HG03558 (cell line): Measurements from ENCODE around the gene NT5E.
"Not testable (repeated sequence)": the region's sequence is repeated elsewhere in the genome, so short reads cannot be mapped to it uniquely, and the experiment has no call there.

ENCODE experiments used
- ATAC-seq: cut with Tn5 transposase; IDR thresholded peaks from one replicate; pipeline ENCODE4 v1.9.1; 2021; ENCODE audit warnings: moderate number of reproducible peaks; ENCODE audit not compliant: unreplicated experiment; ENCODE audit errors: extremely low read depth

NT5E gene

DNA sequence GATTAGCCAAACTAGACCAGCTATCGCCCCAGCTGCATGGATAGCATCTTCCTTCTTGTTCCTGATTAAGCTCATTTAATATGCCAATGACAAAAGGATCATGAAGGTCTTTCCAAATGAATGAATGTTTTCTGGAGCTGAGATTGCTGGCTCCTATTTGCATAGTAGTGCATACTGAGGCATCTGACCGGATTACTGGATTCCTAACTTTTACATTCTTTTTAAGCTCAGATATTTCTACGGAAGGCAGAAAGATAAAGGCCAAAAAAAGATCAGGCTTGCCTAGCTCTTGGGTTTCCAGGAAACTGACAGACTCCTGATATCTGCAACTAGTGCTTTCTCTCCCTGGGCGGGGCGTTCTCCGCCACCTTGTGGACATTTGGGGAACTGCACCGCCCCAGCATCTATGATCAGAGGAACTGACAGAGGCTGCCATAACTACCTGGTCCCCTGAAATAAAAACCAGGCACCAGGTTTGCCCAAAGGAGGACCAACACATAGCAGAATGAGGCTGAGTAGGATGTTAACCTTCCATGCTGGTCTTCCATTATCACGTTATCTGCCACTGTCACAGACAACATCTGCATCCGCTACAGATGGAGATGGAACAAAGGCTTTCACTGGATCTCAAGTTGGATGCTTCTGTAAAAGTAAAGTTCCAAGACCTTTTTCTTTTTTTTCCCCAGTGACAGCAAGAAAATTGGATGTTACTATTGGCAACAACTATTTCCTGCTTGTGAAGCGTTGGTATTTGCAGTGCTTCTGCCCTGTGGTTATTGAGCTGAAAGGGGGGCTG is 33.2 kb downstream of the NT5E start:
- ATAC-seq: peak; percentile 90

- ATAC-seq: no peak
Observed at GRCh38 chr6:85483846-85484245, 34.0 kb downstream of the NT5E start.

DNA sequence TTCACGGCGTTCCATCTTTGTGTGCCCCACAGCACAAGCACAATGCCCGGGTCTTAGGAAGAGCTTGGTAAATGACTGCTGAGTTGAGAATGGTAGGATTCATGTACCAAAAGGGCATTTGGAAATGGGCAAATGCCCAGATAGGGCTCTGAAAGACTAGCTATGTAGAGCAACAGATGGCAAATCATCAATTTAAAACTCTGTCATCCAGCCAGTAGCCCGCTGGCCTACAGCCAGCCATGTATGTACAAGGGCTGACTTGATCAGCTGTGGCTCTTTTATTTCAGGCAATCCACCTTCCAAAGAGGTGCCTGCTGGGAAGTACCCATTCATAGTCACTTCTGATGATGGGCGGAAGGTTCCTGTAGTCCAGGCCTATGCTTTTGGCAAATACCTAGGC is 35.1 kb downstream of the NT5E start:
- no peak for ATAC-seq

DNA sequence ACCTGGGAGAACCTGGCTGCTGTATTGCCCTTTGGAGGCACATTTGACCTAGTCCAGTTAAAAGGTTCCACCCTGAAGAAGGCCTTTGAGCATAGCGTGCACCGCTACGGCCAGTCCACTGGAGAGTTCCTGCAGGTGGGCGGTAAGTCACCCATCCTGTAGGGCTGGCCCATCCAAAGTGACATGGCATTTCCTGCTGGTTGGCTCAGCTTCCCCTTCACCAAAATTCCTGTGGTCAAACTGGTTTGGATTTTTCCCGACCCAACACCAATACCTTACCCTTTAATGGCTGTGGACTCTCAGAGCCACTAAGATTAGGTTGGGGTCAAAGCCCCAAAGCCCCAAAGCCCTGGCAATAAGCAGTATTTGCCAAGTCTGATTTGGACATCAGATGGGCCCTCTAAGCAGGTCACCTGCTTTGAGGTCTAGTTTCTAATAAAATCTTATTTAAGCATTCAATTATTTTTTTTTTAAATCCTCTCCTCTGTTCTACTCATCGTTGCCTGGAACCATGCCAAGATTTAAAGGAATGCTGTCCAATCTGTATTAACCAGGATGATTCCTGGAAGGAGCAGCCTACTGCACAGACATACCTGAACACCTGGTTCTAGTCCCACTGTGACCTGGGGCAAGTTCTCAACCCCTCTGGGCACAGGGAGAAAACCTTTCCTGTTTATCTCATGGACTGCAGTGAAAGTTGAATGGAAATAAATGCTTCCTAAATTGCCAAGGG is 40.8 kb downstream of the NT5E start:
- ATAC-seq: no peak

DNA sequence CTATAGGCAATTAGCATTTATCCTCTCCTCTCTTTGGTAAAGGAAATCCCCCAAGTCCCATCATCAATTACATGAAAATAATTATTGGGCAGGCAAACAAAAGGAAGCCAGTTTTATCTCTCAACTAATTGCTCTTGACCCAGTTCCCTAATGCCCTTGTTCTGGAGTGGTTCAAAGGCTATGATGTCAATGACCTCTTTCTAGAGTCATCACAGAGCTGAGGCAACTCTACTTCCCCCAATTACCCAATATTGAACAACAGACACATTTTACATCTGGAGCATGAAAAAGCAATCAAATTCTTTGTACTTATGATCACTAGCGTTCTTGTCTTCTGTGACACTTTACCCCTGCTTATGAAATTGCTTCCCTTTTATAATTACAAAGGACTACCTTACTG is 43.5 kb downstream of the NT5E start:
- ATAC-seq: no peak

DNA sequence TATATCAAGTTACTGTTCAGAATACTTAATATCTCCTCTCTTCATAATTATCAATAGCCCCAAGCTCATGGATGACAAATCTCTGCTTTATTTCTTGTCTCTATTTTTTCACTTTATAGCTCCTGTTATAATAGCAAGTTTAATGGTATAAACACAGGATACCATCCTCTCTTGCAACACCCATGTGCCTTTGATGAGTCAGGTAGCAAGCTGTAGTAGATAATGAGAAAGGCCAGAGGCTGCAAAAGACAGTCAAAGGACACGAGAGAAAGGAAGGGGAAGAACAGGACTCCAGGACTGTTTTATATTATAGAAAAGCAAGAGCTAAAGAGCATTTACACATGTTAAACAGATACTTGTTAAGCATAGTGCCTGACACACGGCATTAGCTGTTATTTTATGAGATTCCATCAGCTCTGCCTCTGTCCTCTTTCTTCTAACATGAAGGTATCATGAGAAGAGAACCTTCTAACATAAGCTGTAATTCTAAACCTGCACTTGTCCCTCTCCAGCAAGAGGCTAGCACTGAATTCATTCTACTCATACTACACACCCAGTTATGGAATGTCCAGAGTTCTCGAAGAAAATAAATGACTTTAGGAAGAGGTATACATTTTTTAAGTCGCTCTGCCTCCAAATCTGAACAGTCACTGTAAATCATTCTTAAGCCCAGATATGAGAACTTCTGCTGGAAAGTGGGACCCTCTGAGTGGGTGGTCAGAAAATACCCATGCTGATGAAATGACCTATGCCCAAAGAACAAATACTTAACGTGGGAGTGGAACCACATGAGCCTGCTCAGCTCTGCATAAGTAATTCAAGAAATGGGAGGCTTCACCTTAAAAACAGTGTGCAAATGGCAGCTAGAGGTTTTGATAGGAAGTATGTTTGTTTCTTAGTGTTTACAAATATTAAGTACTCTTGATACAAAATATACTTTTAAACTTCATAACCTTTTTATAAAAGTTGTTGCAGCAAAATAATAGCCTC is 45.0 kb downstream of the NT5E start:
- no peak for ATAC-seq

DNA sequence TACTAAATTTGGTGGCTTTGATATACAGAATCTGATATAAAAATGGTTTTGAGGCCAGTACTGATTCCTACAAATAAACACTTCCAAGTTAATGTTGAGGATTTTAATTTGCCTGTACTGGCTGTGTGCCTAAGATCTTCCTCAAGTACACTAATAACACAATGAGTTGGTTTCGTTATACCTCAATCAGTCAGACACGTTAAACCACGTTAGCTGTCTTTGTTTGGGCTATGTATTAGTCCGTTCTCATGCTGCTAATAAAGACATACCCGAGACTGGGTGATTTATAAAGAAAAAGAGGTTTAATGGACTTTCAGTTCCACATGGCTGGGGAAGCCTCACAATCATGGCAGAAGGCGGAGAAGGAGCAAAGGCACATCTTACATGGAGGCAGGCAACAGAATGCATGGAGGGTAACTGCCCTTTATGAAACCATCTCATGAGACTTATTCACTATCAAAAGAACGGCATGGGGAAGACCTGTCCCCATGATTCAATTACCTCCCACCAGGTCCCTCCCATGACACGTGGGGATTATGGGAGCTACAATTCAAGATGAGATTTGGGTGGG is 46.2 kb downstream of the NT5E start:
- ATAC-seq: no peak

- ATAC-seq: no peak
Observed at GRCh38 chr6:85496856-85497255, 47.0 kb downstream of the NT5E start.

GRCh38 chr6:85498596-85499258 is 48.8 kb downstream of the NT5E start:
- ATAC-seq: no peak

GRCh38 chr6:85506441-85507093 is 56.7 kb downstream of the NT5E start:
- no peak for ATAC-seq

- no peak for ATAC-seq
Observed at GRCh38 chr6:85516168-85516567, 66.3 kb downstream of the NT5E start.

DNA sequence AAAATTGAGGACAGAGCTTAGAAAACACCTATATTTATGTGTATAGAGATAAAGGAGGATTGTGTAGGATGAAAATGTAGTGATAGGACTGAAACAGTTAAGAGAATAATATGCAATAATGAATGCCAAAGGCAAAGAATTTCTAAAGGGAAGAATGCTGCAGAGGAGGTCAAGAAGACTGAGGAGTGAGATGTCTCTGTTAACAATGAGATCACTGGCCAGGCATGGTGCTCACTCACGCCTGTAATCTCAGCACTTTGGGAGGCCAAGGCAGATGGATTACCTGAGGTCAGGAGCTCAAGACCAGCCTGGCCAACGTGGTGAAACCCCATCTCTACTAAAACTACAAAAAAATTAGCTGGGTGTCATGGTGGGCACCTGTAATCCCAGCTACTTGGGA is 74.4 kb downstream of the NT5E start:
- ATAC-seq: not testable (repeated sequence)

DNA sequence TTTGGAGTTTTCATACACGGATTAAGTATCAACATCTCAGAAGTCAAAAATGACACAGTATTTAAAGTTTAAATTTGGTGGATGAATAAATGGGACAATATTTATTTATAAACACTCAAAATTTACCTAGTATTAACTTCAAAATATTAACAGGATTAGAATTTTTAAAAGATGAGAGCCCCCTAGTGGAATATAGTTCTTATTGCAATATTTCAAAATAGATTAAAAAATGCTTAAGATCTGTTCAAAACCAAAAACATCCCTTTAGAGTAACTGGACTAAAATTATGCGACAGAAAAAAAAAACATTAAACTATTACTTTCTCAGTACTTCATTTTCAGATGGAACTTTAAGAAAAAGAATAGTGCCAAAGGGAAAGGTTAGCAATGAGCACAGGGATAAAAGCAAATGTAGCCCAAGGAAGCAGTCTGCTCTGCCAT is 87.2 kb downstream of the NT5E start:
- ATAC-seq: no peak

DNA sequence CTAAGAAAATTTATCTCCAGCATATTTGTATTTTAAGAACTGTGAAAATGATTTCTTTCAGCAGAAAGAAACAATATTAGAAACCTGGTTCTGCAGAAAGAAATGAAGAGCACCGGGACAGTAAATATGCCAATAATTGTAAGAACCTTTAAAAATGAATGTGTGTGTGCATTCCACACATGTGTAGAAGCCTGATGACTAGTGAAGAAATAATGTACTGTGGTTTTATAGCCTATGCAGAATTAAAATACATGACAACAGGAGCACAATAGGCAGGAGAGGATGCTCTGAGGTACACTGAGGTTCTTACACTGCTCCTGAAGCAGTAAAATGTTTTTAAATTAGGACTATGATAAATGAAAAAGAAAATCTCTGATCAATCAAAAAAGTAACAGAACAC is 94.9 kb downstream of the NT5E start:
- no peak for ATAC-seq
